HCT116 (cell line): ENCODE results near the gene NUDT9.

ENCODE experiments used
- EGR1 ChIP-seq: IDR thresholded peaks from 2 replicates; pipeline ENCODE4 v1.6.1; 2012; ENCODE audit warnings: low read depth
- EZH2 ChIP-seq: fragments of 200-600 bp; sonication (generic); IDR thresholded peaks from 2 replicates; pipeline ENCODE4 v1.6.1; 2017; ENCODE audit warnings: antibody characterized with exemption, mixed run types
- EZH2phosphoT487 ChIP-seq: fragments of 200-600 bp; IDR thresholded peaks from 2 replicates; pipeline ENCODE4 v1.6.1; 2018; ENCODE audit warnings: antibody characterized with exemption, borderline replicate concordance
- POLR2A ChIP-seq: IDR thresholded peaks from 2 replicates; pipeline ENCODE4 v1.7.0; 2011; ENCODE audit warnings: borderline replicate concordance; ENCODE audit not compliant: insufficient read depth, insufficient read length; ENCODE audit errors: extremely low read depth
- POLR2AphosphoS5 ChIP-seq: IDR thresholded peaks from 2 replicates; pipeline ENCODE4 v1.6.1; 2011; ENCODE audit warnings: mild to moderate bottlenecking, low read depth, low read length, moderate library complexity
- REST ChIP-seq: IDR thresholded peaks from 2 replicates; pipeline ENCODE4 v1.6.1; 2012; ENCODE audit warnings: low read depth
- ZNF274 ChIP-seq: fragments of 200-500 bp; sonication (Bioruptor generic); IDR thresholded peaks from 2 replicates; pipeline ENCODE4 v1.6.1; 2014; ENCODE audit warnings: mild to moderate bottlenecking, low read depth, low read length, inconsistent platforms
- TF ChIP-seq, protein P1 (sequence below), 3 experiments: fragments of 200-600 bp in 1 of 3; sonication (generic) in 1 of 3; IDR thresholded peaks in 2 of 3; conservative IDR thresholded peaks in 1 of 3; 2 replicates each; pipeline ENCODE4 v1.5.1; 2012 to 2017; ENCODE audit warnings: low read depth in 2 of 3, low read length in 2 of 3, antibody characterized with exemption in 1 of 3, borderline replicate concordance in 1 of 3, control low read depth in 1 of 3, mild to moderate bottlenecking in 1 of 3, mixed read lengths in 1 of 3, mixed run types in 1 of 3, moderate library complexity in 1 of 3; ENCODE audit not compliant: insufficient read depth in 1 of 3
- TF ChIP-seq, protein P2 (sequence below): IDR thresholded peaks from 2 replicates; pipeline ENCODE4 v1.6.1; 2011; ENCODE audit warnings: mild to moderate bottlenecking, low read length, moderate library complexity; ENCODE audit not compliant: insufficient replicate concordance; ENCODE audit errors: extremely low read depth
- TF ChIP-seq, protein P3 (sequence below): IDR thresholded peaks from 2 replicates; pipeline ENCODE4 v1.6.1; 2012

DNA sequence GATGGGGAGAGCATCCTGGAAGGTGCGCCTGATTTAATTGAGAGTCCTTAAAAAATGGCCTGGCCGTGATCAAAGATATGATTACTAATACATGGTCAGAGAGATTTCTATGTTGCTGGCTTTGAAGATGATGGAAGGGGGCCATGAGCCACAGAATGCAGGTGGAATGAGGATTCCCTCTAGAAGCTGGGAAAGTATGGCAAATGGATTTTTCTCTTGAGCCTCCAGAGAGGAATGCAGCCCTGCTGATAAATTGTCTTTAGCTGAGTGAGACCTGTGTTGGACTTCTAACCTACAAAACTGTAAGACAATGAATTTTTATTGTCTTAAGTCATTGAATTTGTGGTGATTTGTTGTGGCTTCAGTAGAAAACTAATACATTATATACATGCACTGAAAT lies 7.7 kb downstream of the NUDT9 start:
- no peak for TF ChIP-seq EZH2phosphoT487
- TF ChIP-seq POLR2A, result no peak
- no peak for TF ChIP-seq EZH2
- no peak for TF ChIP-seq POLR2AphosphoS5
- TF ChIP-seq ZNF274, result no peak
- TF ChIP-seq, protein P1, sequence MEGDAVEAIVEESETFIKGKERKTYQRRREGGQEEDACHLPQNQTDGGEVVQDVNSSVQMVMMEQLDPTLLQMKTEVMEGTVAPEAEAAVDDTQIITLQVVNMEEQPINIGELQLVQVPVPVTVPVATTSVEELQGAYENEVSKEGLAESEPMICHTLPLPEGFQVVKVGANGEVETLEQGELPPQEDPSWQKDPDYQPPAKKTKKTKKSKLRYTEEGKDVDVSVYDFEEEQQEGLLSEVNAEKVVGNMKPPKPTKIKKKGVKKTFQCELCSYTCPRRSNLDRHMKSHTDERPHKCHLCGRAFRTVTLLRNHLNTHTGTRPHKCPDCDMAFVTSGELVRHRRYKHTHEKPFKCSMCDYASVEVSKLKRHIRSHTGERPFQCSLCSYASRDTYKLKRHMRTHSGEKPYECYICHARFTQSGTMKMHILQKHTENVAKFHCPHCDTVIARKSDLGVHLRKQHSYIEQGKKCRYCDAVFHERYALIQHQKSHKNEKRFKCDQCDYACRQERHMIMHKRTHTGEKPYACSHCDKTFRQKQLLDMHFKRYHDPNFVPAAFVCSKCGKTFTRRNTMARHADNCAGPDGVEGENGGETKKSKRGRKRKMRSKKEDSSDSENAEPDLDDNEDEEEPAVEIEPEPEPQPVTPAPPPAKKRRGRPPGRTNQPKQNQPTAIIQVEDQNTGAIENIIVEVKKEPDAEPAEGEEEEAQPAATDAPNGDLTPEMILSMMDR (IDR thresholded peaks at IDR 0.05 in 2 of 3, conservative IDR thresholded peaks at IDR 0.05 in 1 of 3; ENCODE audit: borderline replicate concordance in 1 of 3, insufficient read depth in 1 of 3, low read depth in 2 of 3, low read length in 2 of 3), result no peak
- TF ChIP-seq, protein P2, sequence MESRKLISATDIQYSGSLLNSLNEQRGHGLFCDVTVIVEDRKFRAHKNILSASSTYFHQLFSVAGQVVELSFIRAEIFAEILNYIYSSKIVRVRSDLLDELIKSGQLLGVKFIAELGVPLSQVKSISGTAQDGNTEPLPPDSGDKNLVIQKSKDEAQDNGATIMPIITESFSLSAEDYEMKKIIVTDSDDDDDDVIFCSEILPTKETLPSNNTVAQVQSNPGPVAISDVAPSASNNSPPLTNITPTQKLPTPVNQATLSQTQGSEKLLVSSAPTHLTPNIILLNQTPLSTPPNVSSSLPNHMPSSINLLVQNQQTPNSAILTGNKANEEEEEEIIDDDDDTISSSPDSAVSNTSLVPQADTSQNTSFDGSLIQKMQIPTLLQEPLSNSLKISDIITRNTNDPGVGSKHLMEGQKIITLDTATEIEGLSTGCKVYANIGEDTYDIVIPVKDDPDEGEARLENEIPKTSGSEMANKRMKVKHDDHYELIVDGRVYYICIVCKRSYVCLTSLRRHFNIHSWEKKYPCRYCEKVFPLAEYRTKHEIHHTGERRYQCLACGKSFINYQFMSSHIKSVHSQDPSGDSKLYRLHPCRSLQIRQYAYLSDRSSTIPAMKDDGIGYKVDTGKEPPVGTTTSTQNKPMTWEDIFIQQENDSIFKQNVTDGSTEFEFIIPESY, result no peak
- TF ChIP-seq, protein P3, sequence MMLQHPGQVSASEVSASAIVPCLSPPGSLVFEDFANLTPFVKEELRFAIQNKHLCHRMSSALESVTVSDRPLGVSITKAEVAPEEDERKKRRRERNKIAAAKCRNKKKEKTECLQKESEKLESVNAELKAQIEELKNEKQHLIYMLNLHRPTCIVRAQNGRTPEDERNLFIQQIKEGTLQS, result no peak
- no peak for TF ChIP-seq REST
- no peak for TF ChIP-seq EGR1
